Stimulated activated CD8-positive, alpha-beta memory T cell treated with anti-CD3 and anti-CD28 coated beads, Interleukin-12 subunit alpha, Interleukin-12 subunit beta, amount 100 ng/mL, for 24 hours (primary cell): Measurements from ENCODE around the gene DIPK1B.

Source experiments
- DNase-seq: peaks from one replicate; pipeline ENCODE4 v3.0.0-alpha.2; 2020; ENCODE audit errors: extremely low read depth

The DIPK1B gene

GRCh38 chr9:136711751-136712689, at the start of gene DIPK1B:
TSS of gene DIPK1B (plus strand) at chr9:136712572. CDS start at chr9:136712666, 94 bp downstream.
- DNase-seq: no peak

- DNase-seq: no peak
Measured at GRCh38 chr9:136662656-136663581, 49.5 kb upstream of the DIPK1B start, which contains the start of gene EGFL7. TSS of gene EGFL7 (plus strand) at chr9:136662916. CDS start at chr9:136668283, 5,367 bp downstream.

GRCh38 chr9:136664000-136664915, 48.1 kb upstream of the DIPK1B start:
- DNase-seq: no peak

- DNase-seq: no peak
Measured at GRCh38 chr9:136665111-136665703, 47.2 kb upstream of the DIPK1B start.

- no peak for DNase-seq
Measured at GRCh38 chr9:136665704-136666371, 46.5 kb upstream of the DIPK1B start.

GRCh38 chr9:136666372-136667213, 45.8 kb upstream of the DIPK1B start:
- DNase-seq: no peak

GRCh38 chr9:136667214-136667939, 45.0 kb upstream of the DIPK1B start:
- no peak for DNase-seq

- no peak for DNase-seq
Measured at GRCh38 chr9:136667940-136668760, 44.2 kb upstream of the DIPK1B start.

- no peak for DNase-seq
Measured at GRCh38 chr9:136668983-136669790, 43.2 kb upstream of the DIPK1B start.

- DNase-seq: no peak
Measured at GRCh38 chr9:136669791-136670464, 42.4 kb upstream of the DIPK1B start.

GRCh38 chr9:136670576-136671253, 41.7 kb upstream of the DIPK1B start:
- no peak for DNase-seq

GRCh38 chr9:136671254-136671614, 41.1 kb upstream of the DIPK1B start:
- no peak for DNase-seq

GRCh38 chr9:136671646-136672430, 40.5 kb upstream of the DIPK1B start:
- DNase-seq: no peak

- DNase-seq: no peak
Measured at GRCh38 chr9:136672431-136673087, 39.8 kb upstream of the DIPK1B start.
